Hepatocyte (in vitro differentiated cells): Measurements from ENCODE around the gene GRID2. TPM values are rescaled to one million over a fixed set of nuclear protein-coding genes. Genes with fewer than 3 reads are reported as not detected.

Source experiments
- DNase-seq: peaks from one replicate; pipeline ENCODE4 v3.0.0-alpha.2; 2016; ENCODE audit warnings: low spot score
- H2AFZ ChIP-seq: fragments of 200-600 bp; sonication (generic); 2 replicates; pipeline ENCODE4 v1.6.0; 2016; ENCODE audit warnings: antibody characterized with exemption, mild to moderate bottlenecking
- H3K27ac ChIP-seq: fragments of 200-600 bp; sonication (generic); 2 replicates; pipeline ENCODE4 v1.5.1; 2016; ENCODE audit warnings: mild to moderate bottlenecking
- H3K27me3 ChIP-seq: fragments of 200-600 bp; sonication (generic); 2 replicates; pipeline ENCODE4 v1.6.1; 2016
- H3K36me3 ChIP-seq: fragments of 200-600 bp; sonication (generic); replicated peaks from 2 replicates; pipeline ENCODE4 v1.5.1; 2016; ENCODE audit warnings: low read depth; ENCODE audit not compliant: insufficient read depth
- H3K4me1 ChIP-seq: fragments of 200-600 bp; sonication (generic); 2 replicates; pipeline ENCODE4 v1.5.1; 2016; ENCODE audit warnings: mild to moderate bottlenecking, moderate library complexity; ENCODE audit not compliant: insufficient read depth
- H3K4me2 ChIP-seq: fragments of 200-600 bp; sonication (generic); 2 replicates; pipeline ENCODE4 v1.6.0; 2016
- H3K4me3 ChIP-seq: fragments of 200-600 bp; sonication (generic); 2 replicates; pipeline ENCODE4 v1.5.1; 2016; ENCODE audit warnings: mild to moderate bottlenecking
- H3K79me2 ChIP-seq: fragments of 200-600 bp; sonication (generic); 2 replicates; pipeline ENCODE4 v1.6.0; 2017; ENCODE audit warnings: mild to moderate bottlenecking
- H3K9me2 ChIP-seq: fragments of 200-600 bp; sonication (generic); replicated peaks from 2 replicates; pipeline ENCODE4 v1.6.0; 2017; ENCODE audit warnings: mild to moderate bottlenecking; ENCODE audit not compliant: insufficient read depth
- H3K9me3 ChIP-seq: fragments of 200-600 bp; sonication (generic); 2 replicates; pipeline ENCODE4 v1.5.1; 2016; ENCODE audit warnings: low read depth, mild to moderate bottlenecking
- H4K20me1 ChIP-seq: fragments of 200-600 bp; sonication (generic); 2 replicates; pipeline ENCODE4 v1.6.0; 2016; ENCODE audit warnings: mild to moderate bottlenecking; ENCODE audit not compliant: insufficient read depth, poor library complexity, severe bottlenecking
- CTCF ChIP-seq: fragments of 200-600 bp; sonication (generic); IDR thresholded peaks from 2 replicates; pipeline ENCODE4 v1.5.1; 2016; ENCODE audit warnings: antibody characterized with exemption, mild to moderate bottlenecking; ENCODE audit not compliant: poor library complexity
- EZH2 ChIP-seq: fragments of 200-600 bp; sonication (generic); IDR thresholded peaks from 2 replicates; pipeline ENCODE4 v1.6.1; 2016; ENCODE audit warnings: antibody characterized with exemption, mild to moderate bottlenecking, borderline replicate concordance
- EZH2phosphoT487 ChIP-seq: fragments of 200-600 bp; sonication (generic); IDR thresholded peaks from one replicate; pipeline ENCODE4 v1.6.1; 2018; ENCODE audit warnings: antibody characterized with exemption, mild to moderate bottlenecking, low read depth, moderate library complexity; ENCODE audit not compliant: unreplicated experiment, severe bottlenecking
- WGBS: methylation state at CpG from one replicate; pipeline ENCODE4 v1.1.6; 2016; ENCODE audit warnings: low lambda C conversion rate; ENCODE audit errors: missing lambda C conversion rate; 5-methylcytosine and 5-hydroxymethylcytosine counted together
- polyA plus RNA-seq: library from polyadenylated mRNA; unstranded; fragments of >200 nt; fragmentation: Nextera tagmentation; extraction: Ambion mirVana; gene quantifications from 2 replicates; pipeline ENCODE4 v1.2.1, GENCODE V29; 2016
- total RNA-seq: library from RNA; depleted of rRNA; stranded (reverse); fragments of >200 nt; gene quantifications from 2 replicates; pipeline ENCODE4 v1.2.3, GENCODE V29; 2014

The GRID2 gene
- total and polyA plus RNA-seq, 2 experiments from 2014 or later: 0.53 to 3.5 TPM

GRCh38 chr4:92862509-92862908 lies 558.7 kb downstream of the GRID2 start:
- TF ChIP-seq EZH2phosphoT487 (no peak), CTCF (no peak), EZH2 (no peak)
- no peak overlapping the region for H3K4me2 ChIP-seq
- no peaks in the 10 kb centered on the region for H3K9me2 ChIP-seq
- no peak overlapping the region for H3K27ac ChIP-seq
- H3K79me2 ChIP-seq: no peaks in the 10 kb centered on the region
- no peak overlapping the region for H3K4me3 ChIP-seq
- no peaks in the 10 kb centered on the region for H4K20me1 ChIP-seq
- no peaks in the 10 kb centered on the region for H3K27me3 ChIP-seq
- H2AFZ ChIP-seq: no peak overlapping the region
- DNase-seq: no peak
- H3K36me3 ChIP-seq: no peaks in the 10 kb centered on the region
- H3K9me3 ChIP-seq: no peaks in the 10 kb centered on the region
- H3K4me1 ChIP-seq: no peaks in the 10 kb centered on the region

GRCh38 chr4:92864096-92864495 lies 560.3 kb downstream of the GRID2 start:
- 84% methylated on average over 1 of the region's 1 CpG for WGBS

GRCh38 chr4:92872604-92873003 lies 568.8 kb downstream of the GRID2 start:
- 92% methylated on average over 1 of the region's 1 CpG for WGBS
- no peak for DNase-seq

More at GRCh38 chr4:92864096-92864495, 560.3 kb downstream of the GRID2 start:
- Histone ChIP-seq H3K79me2 (no peaks in the 10 kb centered on the region), H3K4me3 (no peak overlapping the region), H3K4me1 (no peaks in the 10 kb centered on the region), H3K27me3 (no peaks in the 10 kb centered on the region), H3K9me2 (no peaks in the 10 kb centered on the region), H3K9me3 (no peaks in the 10 kb centered on the region), H3K27ac (no peak overlapping the region), H3K36me3 (no peaks in the 10 kb centered on the region), H2AFZ (no peak overlapping the region), H3K4me2 (no peak overlapping the region), H4K20me1 (no peaks in the 10 kb centered on the region)
- TF ChIP-seq EZH2phosphoT487 (no peak), EZH2 (no peak), CTCF (no peak)
- no peak for DNase-seq

More at GRCh38 chr4:92872604-92873003, 568.8 kb downstream of the GRID2 start:
- TF ChIP-seq EZH2phosphoT487: no peak
- TF ChIP-seq CTCF: no peak
- no peak for TF ChIP-seq EZH2
- Histone ChIP-seq H3K4me2 (no peak overlapping the region), H3K79me2 (no peaks in the 10 kb centered on the region), H3K27me3 (no peaks in the 10 kb centered on the region), H2AFZ (no peak overlapping the region), H3K36me3 (no peaks in the 10 kb centered on the region), H3K27ac (no peak overlapping the region), H3K9me3 (no peaks in the 10 kb centered on the region), H4K20me1 (no peaks in the 10 kb centered on the region), H3K4me1 (no peaks in the 10 kb centered on the region), H3K9me2 (no peaks in the 10 kb centered on the region), H3K4me3 (no peak overlapping the region)
